Head of caudate nucleus (tissue), 42 donors: ENCODE data around the gene ORM1.
"Not testable (repeated sequence)": the region's sequence is repeated elsewhere in the genome, so short reads cannot be mapped to it uniquely, and the experiment has no call there.

Source experiments
- DNase-seq, 42 donors: peaks; one replicate each; pipeline versions ENCODE4 v3.0.0 to v3.0.0-alpha.2; 2020 to 2021; ENCODE audit warnings: mixed read lengths in 7 of 42
- intact Hi-C: fragments of 100-400 bp; cut with DNase I; formaldehyde crosslinking; loops from one replicate; pipeline ENCODE4 v1.15.0; 2022

The ORM1 gene

GRCh38 chr9:114331229-114332195 is 8.6 kb downstream of the ORM1 start:
- intact Hi-C loops, DNase-seq: not testable (repeated sequence)

GRCh38 chr9:114332474-114333040 is 9.7 kb downstream of the ORM1 start:
- intact Hi-C loops: not testable (repeated sequence)

GRCh38 chr9:114333718-114334117 is 10.8 kb downstream of the ORM1 start:
- intact Hi-C loops, DNase-seq: not testable (repeated sequence)

More at GRCh38 chr9:114332474-114333040, 9.7 kb downstream of the ORM1 start:
- DNase-seq: not testable (repeated sequence)

GRCh38 chr9:114334490-114334889 is 11.6 kb downstream of the ORM1 start:
- DNase-seq: no peak

GRCh38 chr9:114335745-114336144 is 12.8 kb downstream of the ORM1 start:
- intact Hi-C loops: no loop called here
- no peak for DNase-seq

More at GRCh38 chr9:114334490-114334889, 11.6 kb downstream of the ORM1 start:
- intact Hi-C loops: no loop called here

GRCh38 chr9:114336157-114336556 is 13.3 kb downstream of the ORM1 start:
- intact Hi-C loops: no loop called here
- DNase-seq: no peak

GRCh38 chr9:114336699-114337395 is 13.9 kb downstream of the ORM1 start:
- intact Hi-C loops: no loop called here
- DNase-seq: no peak

GRCh38 chr9:114338187-114338586 is 15.3 kb downstream of the ORM1 start:
- intact Hi-C loops: no loop called here
- DNase-seq: no peak

GRCh38 chr9:114339130-114339908 is 16.4 kb downstream of the ORM1 start:
- intact Hi-C loops: no loop called here
- DNase-seq: peak in 38 of 42 donors; percentile 22 to 83 (median 62)

GRCh38 chr9:114341152-114341830 is 18.4 kb downstream of the ORM1 start:
- no peak for DNase-seq
- intact Hi-C loops: no loop called here

GRCh38 chr9:114341991-114342390 is 19.1 kb downstream of the ORM1 start:
- intact Hi-C loops: no loop called here
- DNase-seq: no peak

GRCh38 chr9:114342755-114343440 is 20.0 kb downstream of the ORM1 start:
- no peak for DNase-seq
- intact Hi-C loops: no loop called here

- intact Hi-C loops: no loop called here
- DNase-seq: no peak
These were observed 20.7 kb downstream of the ORM1 start for GRCh38 chr9:114343471-114344187.

- intact Hi-C loops: no loop called here
- no peak for DNase-seq
These were observed 21.3 kb downstream of the ORM1 start for GRCh38 chr9:114344188-114344566.

GRCh38 chr9:114344692-114345091 is 21.8 kb downstream of the ORM1 start:
- no peak for DNase-seq
- intact Hi-C loops: no loop called here

GRCh38 chr9:114345493-114346065 is 22.7 kb downstream of the ORM1 start:
- intact Hi-C loops: no loop called here

GRCh38 chr9:114346146-114346545 is 23.2 kb downstream of the ORM1 start:
- no peak for DNase-seq
- intact Hi-C loops: no loop called here

More at GRCh38 chr9:114345493-114346065, 22.7 kb downstream of the ORM1 start:
- DNase-seq: no peak
